Anterior cingulate cortex (tissue), 58 donors: ENCODE data around the gene HSD11B2.

Experiments
- DNase-seq, 58 donors: peaks; one replicate each; lab custom pipeline; 2025; lab: John Stamatoyannopoulos, UW

Gene HSD11B2

DNA sequence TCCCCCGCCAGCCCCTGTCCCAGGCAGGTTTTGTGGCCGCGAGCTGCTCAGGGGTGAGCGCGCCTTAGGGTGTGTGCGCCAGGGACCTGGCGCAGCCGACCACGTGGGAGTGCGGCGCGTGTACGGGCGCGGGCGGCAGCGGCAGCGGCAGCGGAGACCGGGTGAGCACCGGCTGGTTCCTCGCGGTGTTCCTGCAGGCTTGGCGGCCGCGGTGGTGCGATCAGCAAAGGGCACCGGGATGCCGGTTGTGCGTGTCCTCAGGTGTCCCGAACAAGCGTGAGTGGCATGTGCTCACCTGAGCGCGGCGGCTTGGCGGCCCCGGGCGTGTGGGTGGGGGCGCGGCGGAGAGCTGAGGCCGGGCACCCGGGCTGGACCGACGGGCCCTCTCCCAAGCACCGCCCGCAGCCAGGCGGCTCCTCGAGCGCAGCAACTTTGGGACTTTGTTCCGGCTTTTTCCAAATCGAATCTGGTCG is 381 bp upstream of the HSD11B2 start:
- peak in 1 of 58 donors; percentile 32 for DNase-seq

DNA sequence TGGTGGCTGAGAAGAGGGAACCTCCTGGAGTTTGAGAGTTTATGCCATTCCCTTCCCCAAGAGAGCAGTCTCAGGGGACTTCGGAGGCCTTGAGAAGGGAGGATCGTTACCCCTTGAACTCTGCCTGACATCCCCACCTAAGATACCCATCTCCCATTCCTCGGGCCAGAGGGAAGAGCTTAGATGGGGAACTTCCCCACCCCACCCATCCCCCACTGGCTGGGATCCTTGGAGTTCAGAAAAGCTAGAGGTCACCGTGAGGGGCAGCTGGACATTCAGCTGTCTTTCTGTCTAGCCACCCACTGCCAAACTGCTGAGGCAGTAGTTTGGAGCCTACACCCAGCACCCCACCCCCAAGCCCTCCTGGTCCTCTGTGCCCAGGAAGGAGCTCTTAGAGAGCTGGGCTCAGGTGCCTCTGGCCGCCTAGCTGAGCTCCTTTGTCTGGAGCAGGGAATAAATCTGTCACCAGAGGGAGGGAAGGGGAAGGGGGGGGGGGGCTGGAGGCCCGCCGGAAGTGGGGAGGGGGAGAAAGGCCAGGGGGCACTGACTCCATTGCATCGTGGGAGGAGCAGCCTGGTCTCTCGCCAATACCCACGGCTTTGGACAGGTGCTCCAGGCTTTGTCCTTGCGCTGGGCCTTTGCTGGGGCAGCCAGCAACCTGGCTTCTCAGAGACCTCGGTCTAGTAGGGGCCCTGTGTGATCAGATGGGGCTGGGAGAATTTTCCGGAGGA is 1.0 kb downstream of the HSD11B2 start:
- no peak for DNase-seq

DNA sequence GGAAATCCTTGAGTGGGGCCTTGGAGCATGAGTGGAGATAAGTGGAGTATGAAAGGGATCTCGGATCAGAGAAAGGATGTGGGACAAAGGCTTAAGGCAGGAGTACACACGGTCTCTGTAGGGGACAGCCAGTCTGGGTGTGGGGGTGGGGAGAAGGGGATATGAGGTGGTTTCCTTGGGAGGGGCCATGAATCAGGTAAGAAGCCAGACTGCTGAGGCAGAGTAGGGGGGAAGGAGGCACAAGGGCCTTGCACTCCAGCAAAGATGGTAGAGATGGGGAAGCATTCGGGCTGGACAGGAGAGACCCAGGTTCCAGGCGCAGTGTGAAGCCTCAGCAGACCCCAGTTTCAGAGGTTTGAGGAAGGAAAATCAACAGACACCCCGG is 1.6 kb downstream of the HSD11B2 start:
- no peak for DNase-seq

DNA sequence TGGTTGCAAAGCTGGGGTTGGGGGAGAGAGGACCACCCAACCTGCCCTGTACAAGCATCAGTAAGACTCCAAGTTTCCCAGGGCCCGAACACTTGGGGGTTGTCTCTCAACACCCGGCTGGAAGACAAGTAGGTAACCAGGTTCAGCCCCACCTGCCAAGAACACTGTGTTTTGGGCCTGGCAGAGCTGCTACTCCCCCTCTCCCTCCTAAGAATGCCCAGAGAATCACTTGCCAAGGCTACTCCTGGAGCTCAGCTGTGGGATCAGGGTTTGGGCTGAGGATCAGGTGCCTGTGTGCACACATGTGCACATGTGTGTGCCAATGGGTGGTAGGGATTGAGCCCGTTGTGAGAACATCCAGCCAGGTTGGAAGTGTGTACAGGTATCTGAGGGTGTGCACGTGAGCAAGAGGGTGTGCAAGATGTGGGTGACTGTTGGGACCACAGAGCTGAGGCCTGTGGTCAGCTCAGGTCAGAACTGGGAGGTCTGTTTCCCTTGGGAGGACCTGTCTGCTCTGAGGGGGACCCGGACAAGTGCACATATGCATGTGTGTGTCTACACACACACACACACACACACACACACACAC is 2.3 kb downstream of the HSD11B2 start:
- DNase-seq = no peak

DNA sequence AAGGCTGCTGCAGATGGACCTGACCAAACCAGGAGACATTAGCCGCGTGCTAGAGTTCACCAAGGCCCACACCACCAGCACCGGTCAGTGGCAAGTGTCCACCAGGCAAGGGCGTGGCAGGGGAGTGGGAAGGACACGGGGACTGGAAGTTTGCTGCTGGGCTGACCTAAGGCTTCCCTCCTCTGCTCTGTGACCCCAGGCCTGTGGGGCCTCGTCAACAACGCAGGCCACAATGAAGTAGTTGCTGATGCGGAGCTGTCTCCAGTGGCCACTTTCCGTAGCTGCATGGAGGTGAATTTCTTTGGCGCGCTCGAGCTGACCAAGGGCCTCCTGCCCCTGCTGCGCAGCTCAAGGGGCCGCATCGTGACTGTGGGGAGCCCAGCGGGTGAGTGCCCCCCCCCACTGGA is 4.8 kb downstream of the HSD11B2 start:
- no peak for DNase-seq

DNA sequence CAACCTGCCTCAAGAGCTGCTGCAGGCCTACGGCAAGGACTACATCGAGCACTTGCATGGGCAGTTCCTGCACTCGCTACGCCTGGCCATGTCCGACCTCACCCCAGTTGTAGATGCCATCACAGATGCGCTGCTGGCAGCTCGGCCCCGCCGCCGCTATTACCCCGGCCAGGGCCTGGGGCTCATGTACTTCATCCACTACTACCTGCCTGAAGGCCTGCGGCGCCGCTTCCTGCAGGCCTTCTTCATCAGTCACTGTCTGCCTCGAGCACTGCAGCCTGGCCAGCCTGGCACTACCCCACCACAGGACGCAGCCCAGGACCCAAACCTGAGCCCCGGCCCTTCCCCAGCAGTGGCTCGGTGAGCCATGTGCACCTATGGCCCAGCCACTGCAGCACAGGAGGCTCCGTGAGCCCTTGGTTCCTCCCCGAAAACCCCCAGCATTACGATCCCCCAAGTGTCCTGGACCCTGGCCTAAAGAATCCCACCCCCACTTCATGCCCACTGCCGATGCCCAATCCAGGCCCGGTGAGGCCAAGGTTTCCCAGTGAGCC is 5.8 kb downstream of the HSD11B2 start:
- no peak for DNase-seq

DNA sequence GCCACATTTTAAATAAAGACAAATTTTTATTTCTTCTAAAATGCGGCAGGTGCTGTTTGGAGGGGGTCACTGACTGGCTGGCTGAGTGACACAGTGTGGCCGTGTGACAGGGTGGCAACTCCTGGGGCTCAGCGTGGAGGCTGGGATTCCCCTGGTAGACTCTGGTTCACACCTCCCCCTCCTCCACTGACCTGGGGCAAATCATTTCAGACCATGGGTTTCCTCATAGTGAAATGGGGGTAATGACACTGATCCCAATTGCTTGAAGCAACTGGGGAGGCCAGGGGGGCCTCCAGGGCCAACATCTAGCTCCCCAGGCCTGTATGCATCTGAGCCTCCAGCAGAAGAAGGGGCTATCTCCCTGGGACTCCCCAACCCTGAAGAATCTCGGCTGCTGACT is 6.6 kb downstream of the HSD11B2 start:
- no peak for DNase-seq

DNA sequence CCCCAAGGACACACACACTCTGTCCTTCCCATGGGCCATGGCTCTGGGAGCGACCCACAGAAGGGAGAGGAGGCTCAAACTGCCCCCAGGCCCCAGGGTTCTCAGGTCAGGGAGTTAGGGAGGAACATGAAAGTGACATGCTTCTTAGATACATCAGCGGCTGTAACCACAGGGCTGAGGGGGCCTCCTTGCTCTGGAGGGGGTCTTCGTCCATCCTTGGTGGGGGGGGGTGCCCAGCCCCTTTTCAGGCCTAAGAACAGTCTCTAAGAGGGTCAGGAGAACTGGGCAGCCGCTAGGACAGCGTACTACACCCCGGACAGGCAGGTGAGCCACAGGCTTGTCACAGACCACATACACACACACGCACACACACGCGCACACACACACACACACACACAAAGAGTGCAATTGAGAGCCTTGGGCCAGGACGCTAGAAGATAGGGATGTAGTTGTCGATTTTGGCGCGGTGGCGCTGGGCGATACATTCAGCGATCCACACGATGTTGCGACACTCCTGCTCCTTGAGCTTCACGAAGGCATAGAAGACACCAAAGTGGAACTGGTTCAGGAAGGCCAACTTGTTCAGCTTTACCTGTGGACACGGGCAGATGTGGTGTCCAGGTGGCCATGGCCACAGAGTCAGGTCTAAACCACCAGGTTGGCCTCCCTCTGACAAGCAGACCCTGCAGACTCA is 7.3 kb downstream of the HSD11B2 start:
- DNase-seq = no peak

DNA sequence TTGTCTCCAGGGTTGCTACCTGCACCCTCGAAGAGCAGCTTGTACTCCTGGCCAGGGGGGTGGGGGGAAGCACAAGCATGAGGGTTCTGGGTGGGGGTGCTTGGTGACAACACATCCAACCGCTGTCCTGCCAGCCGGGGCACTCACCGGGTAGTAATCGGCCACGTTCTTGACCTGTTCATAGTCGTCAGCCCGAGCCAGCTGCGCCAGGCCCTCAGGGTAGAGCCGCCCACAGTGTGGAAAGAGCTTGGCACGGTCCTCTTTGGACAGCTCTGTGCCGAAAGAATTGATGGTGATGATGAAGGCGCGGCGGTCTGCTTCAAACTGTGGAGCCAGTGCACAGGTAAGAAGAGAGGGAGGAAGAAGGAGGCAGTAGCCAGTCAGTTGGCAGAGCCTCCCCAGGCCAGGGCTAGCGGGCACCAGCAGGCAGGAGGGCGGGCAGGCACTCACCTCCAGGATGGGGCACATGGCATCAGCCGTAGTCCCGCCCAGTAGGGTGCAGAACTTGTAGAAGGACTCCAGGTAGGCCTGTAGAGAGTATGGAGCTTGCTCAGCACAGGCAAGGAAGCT is 8.0 kb downstream of the HSD11B2 start:
- no peak for DNase-seq

DNA sequence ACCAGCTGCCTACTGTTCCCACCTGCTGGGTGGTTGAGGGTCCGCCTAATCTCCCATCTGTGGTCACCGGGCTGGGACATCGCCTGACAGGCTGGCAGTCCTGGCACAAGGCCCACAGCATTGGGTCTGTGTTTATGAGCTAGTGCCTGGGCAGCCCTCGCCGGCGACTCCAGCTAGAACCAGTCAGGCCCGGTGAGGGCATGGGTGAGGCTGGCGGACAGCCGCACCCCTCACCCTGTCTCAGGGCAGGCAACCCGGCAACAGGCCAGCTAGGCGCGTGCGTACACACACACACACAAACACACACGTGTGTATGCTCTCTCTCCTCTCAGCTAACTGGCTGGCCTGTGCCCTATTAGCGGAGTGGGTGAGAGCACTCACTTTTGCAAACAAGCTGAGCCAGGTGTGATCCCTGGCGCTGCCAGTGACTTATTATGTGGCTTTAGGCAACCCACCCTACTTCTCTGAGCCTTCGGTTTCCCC is 10.4 kb downstream of the HSD11B2 start:
- DNase-seq = peak in 26 of 58 donors; percentile 7 to 73 (median 34)

DNA sequence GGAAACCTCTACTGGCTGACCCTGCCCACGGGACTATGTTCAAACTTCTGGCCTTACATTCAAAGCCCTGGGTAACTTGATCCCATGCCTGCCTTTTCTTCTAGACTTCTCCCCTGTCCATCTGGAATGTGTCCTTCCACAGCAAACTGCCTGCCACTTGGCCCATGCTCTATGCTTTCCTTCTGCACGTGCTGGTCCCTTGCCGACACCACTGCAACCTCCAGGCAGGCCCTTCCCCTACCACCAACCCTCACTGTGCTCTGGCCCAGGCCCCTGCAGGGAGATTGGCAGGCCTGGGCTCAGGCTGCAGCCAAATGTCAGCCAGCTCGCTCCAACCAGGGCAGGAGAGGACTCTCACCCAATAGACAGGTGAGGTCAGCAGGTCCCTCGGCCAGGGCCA is 11.0 kb downstream of the HSD11B2 start:
- no peak for DNase-seq

DNA sequence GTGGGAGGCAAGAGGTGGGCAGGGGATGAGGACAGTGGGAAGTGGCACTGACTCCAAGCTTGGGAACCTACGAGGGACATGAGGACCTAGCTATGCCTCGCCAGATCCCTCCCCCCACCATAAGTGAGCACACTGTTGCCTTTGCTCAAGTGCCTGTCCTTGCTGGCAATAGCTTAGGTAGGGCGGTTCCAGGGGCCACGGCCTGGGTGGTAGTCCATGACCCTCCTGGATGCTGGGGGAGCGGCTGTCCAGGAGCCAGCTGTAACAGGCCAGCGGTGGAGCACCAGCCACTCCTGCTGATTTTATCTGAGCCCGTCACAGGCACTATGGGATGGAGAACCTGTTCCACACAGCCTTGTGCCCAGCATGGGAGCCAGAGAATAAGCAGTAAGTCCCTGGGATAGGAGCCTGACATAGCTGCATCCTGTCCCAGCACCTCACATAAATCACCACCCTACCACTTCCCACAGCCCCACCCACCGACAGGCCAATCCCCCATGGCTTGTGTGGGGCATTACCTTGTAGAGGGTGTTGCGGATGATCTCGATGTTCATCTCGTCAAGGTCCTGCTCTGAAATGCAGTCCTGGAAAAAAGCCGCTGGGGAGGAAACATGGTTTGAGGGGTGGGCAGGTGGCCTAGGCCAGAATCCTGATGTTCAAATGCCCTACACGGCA is 11.8 kb downstream of the HSD11B2 start:
- no peak for DNase-seq

DNA sequence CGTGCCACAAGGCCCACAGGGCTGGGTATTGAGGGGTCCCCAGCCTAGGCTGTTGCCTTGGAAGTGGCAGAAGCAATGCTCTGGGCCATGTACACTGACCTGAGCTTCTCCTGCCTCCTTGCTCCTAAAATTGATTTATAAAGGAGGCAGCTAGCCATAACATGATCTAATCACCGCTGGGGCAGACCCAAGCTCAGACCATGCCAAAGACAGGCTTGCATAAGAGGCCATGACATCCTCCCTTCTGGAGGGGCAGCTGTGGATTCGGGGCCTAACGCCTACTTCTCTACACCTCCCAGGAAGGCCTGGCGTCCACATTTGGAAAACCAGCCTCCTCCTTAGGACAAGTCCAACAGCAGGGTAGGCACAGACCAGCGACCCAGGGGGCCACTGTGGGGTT is 12.3 kb downstream of the HSD11B2 start:
- DNase-seq = no peak

DNA sequence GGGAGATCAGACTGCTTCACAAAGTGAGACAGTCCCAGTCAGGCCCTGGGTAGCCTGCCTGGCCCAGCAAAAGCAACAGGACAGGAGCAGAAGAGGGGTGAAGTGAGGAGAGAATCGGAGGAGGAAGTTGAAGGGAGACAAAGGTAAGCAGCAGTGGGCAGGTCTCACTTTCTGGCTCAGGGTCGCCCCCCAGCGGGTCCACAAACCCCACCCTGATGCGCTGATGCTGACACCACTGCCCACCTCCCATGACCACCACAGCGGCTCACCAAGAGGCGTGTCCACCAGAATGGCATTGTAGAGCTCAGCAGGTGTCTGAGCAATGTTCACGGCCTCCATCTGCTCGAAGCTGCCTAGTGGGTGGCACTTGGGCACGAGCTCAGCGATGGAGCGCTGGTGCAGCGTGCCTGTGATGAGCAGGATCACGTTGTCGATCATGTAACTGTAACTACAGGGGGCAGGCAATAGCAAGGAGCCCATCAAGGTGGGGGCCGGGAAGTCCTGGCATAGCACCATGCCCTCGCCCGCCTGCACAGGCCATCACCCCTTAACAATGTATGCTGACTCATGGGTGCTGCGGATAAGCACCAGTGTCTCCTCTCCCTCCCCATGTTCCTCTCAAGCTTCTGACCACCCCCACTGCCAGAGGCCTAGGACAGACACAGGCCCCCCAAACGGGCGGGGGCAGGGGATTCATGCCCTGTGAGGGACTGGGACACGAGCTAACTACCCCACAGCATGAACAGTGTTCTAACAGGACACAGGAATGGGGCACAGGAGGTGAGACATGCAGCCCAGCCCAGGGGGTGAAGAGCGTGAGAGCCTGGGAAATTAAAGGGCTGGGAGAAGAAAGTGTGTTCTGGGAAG is 13.6 kb downstream of the HSD11B2 start:
- DNase-seq = no peak

DNA sequence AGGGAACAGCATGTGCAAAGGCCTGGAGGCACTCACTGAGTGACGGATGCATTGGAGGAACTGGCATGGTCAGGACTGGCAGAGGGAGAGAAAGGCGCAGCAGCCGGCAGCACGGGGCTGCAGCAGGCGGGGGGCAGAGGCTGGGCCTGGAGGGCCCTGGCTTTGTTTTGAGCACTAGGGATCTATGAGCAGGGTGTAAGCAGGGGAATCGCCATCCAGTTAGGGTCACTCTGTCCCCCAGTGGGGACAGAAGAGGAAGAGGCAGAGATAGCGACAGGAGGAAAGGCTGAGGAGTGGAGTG is 14.2 kb downstream of the HSD11B2 start:
- DNase-seq = no peak

DNA sequence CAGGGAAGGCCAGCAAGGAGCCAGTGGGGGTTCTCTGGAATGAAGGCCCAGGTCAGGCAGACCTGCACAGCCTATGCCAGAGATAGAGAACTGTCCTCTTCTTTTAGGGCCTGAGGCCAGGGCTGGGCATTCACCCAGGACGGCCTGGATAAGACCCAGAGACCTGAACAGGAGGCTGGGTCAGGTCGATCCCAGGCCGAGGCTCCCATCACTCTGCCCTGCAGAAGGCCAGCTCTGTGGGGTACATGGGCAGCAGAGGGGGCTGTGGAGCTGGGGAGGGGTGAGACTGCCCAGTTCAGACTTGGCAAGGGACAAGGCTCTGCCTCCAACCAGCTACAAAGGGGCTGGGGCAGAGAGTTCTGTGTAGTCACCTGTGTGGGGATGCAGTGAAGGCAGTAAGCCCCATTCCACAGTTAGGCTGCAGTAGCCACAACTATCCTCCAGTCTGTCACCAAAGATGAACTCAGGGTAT is 14.6 kb downstream of the HSD11B2 start:
- DNase-seq = no peak

DNA sequence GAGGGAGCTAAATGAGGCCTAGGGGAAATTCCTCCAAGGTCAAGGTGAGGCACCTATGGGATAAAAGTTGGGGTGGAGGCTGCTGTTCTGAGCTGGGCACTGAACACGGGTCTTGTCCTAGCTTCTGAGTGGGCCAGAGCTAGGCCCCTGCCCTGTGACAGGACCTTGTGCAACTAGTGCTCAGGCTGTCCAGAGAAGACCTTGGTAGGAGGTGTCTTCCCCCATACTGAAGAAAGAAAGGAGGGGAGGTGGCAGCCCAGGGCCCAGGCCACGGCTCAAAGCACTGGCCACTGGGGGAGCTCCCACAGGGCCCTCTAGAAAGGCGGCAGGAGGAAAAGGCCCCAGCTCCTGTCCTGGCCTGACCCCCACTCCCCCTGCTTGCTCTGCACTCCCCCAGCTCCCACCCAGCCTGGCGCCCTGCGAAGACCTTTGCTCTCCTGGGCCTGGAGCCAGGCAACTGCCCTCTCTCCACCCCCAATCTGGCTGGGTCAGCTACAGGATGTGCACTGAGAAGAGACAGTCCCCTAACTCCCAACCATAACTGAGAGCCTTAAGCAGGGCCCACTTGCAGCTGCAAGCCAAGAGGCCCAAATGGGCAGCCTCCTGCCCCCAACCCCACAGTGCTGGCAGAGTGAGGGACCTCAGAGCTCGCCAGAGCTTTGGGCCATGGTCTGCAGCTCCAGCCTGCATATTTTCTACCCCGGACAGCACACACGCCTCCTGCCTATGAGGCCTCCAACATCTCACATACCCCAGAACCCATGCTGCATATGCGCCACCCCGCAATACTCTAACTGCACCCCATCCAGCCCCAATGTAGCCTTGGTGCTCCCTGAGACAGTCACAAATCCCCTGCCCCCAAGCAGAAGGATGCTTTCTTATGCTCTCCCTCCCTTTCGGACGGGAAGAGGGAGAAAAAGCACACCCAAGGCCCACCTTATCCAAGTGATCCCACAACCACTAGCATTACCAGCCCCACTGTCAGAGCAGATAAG is 15.3 kb downstream of the HSD11B2 start:
- peak in 3 of 58 donors; percentile 17 to 31 (median 22) for DNase-seq

DNA sequence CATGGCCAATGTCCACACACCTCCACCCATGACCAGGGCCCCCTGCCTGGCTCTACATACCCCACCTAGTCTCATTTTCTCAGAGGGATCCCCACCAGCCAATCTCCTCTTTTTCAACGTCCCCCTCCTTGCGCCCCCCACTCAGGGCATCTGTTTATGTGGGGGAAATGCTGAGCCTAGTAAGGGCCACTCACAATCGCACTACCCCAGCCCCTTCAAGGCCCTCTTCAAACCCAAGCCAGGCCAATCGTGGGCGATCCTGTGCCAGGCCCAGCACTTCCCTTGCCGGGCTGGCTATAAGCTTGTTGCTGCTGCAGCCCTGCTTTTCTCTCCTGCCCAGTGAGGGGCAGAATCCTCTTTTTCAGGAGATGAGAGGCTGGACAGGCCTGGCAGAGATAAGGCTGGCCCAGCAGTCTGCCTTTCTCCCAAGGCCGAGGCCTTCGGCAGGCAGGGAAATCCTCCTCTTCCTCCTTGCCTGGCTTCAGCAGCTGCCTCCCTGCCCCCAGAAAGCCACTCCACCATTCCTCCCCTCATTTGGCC is 16.1 kb downstream of the HSD11B2 start:
- DNase-seq = no peak
